Renal pelvis (tissue), 4 donors: ENCODE measurements around the gene CD200R1L. TPM values are rescaled to one million over a fixed set of nuclear protein-coding genes. Genes with fewer than 3 reads are reported as not detected.

Source experiments
- DNase-seq: peaks from one replicate; pipeline ENCODE4 v3.0.0-alpha.2; 2013
- polyA plus RNA-seq, 3 donors: library from polyadenylated mRNA; unstranded; fragments of 120-200 nt; gene quantifications; one replicate each; pipeline ENCODE4 v1.2.1, GENCODE V29; 2013; ENCODE audit not compliant: insufficient read length in 3 of 3

CD200R1L gene
- polyA plus RNA-seq, 3 donors, result not detected

DNA sequence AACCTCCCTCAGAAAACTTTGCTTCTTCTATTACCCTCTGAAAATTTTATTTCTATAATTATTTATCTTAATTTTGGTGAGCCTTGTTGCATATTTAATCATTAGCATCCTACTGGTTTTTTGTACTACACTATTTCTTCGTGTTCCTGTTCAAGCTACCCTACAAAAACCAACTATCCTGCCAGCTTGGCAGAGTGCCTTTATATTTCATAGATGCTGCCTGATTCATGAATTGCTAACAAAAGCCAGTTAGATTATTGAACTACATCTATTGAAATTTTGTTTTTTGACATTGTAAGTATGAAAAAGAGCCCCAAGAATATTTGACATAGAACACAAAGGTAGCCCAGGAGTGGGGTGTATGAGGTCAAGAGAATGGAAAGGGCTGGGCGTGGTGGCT, 78.9 kb downstream of the CD200R1L start:
- no peak for DNase-seq

DNA sequence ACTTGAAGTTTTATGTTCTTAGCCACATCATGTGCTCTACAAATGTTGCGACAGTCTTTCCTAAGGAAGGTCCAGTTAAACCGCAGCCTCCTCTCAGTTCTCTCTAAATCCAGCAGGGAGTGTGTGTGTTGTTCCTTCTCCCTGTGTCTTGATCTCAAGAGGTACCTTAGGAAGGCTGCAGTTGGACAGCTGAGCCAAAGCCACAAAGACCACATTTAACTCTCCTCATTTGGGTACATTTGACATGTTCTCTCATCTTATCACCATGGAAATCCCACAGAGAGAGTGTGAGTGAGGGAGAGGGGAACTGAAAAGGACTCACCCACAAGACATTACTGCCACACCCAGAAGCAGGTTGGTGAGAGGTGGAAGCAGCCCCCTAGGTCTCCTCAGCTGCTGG, 79.5 kb downstream of the CD200R1L start:
- no peak for DNase-seq

Other genes with a start within 250 kb of the CD200R1L start
- 10 to 100 TPM; 66.3 to 97.8 (median 75.3) TPM for gene CCDC80, start 205.7 kb downstream of the CD200R1L start, polyA plus RNA-seq
- gene CD200R1, start 128.2 kb upstream of the CD200R1L start, polyA plus RNA-seq, result 1 to 10 TPM in 1 of 3 donors, under 1 TPM in 2; 0.64 to 1.4 (median 0.67) TPM
- 10 to 100 TPM; 22.2 to 23.5 (median 23.3) TPM for gene GTPBP8, start 144.1 kb upstream of the CD200R1L start, polyA plus RNA-seq